Activated T-cell treated with anti-CD3 and anti-CD28 coated beads, Interleukin-2, amount 50 U/mL, for 4 hours (primary cell): ENCODE results near the gene FHIT. TPM values are rescaled to one million over a fixed set of nuclear protein-coding genes. Genes with fewer than 3 reads are reported as not detected.
A peak's percentile ranks its signal among the peaks of the same experiment; 100 is the strongest.

Experiments used
- ATAC-seq, 2 donors: fragments of 200-7000 bp; cut with Tn5 transposase; one replicate each; pipeline ENCODE4 v1.10.0; 2021
- DNase-seq: peaks from one replicate; pipeline ENCODE4 v3.0.0-alpha.2; 2020
- H3K27me3 Mint-ChIP-seq: one replicate; pipeline ENCODE4 v1.8.0; 2021; ENCODE audit warnings: low read depth, mixed read lengths
- H3K36me3 Mint-ChIP-seq: one replicate; pipeline ENCODE4 v1.8.0; 2022; ENCODE audit warnings: mixed read lengths; ENCODE audit not compliant: insufficient read depth
- H3K4me1 Mint-ChIP-seq: one replicate; pipeline ENCODE4 v1.8.0; 2021; ENCODE audit warnings: low read depth, mixed read lengths
- H3K4me3 Mint-ChIP-seq: one replicate; pipeline ENCODE4 v1.8.0; 2021; ENCODE audit warnings: mild to moderate bottlenecking, moderate library complexity, mixed read lengths
- H3K9me3 Mint-ChIP-seq: one replicate; pipeline ENCODE4 v1.8.0; 2021; ENCODE audit warnings: mixed read lengths
- total RNA-seq, 3 donors: library from RNA; stranded (reverse); gene quantifications; one replicate each; pipeline ENCODE4 v1.2.1, GENCODE V29; 2021

The FHIT gene
- total RNA-seq, 3 donors from 2014 or later = 0.66 to 5.5 (median 2.4) TPM

DNA sequence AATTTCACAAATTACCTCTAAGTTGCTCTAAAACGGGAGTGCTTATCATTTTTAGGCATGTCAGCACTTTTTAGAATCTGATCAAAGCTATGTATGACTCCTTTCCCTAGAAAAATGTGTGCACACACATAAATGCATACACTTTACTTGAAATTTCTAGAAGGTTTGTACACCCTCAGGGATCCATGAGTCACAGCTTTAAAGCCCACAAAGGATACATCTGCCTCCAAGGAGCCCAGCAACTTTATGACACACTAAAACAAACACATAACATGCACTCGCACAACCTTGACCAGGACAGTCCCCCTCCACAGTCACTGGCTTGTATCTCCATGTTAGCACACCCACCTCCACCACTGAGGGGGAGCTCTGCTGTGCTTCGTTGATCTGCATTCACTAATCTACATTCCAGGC lies 1479.5 kb downstream of the FHIT start:
- H3K9me3 Mint-ChIP-seq = no peaks in the 10 kb centered on the region

GRCh38 chr3:59769127-59769750 lies 1482.0 kb downstream of the FHIT start:
- Mint-ChIP-seq H3K4me1 (peaks cover 28% of the 10 kb centered on the region), H3K9me3 (no peaks in the 10 kb centered on the region)

More for the DNA sequence above, 1479.5 kb downstream of the FHIT start:
- Mint-ChIP-seq H3K27me3 (no peaks in the 10 kb centered on the region), H3K36me3 (no peaks in the 10 kb centered on the region), H3K4me3 (no peak overlapping the region), H3K4me1 (peaks cover 42% of the 10 kb centered on the region)
- DNase-seq (no peak), ATAC-seq (peak in 1 of 2 donors; percentile 53)

DNA sequence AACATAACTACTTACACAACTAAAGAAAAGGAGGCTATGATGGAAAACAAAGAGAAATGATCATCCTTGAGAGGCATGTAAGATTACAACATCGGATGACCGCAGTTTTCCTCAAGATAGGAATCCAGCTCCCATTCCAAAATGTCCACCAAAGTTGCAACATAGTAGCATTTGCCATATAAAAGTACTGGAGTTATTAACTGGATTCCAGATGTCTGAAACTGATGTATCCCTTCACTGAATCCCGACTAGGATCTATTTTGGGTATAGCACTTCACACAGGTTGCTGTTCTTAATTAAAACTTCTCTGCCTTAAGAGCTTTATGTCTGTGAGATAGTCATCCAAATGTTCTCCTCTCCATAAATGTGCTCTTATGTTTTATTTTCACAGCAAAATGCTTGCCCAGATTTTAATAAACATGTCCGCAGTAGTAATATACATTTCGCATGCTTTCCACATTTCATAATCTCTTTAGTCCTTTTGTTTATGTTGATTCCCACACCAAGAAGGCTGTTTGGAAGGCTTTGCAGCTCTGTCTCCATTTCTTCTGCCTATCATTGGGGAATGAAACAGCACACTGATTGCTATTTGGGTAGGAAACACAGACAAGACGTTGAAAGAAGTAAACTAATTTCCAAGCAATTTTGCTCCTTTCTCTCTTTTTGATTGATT lies 1484.9 kb downstream of the FHIT start:
- Mint-ChIP-seq H3K4me3 (no peak overlapping the region), H3K27me3 (no peaks in the 10 kb centered on the region), H3K36me3 (no peaks in the 10 kb centered on the region), H3K9me3 (no peaks in the 10 kb centered on the region), H3K4me1 (peaks cover 26% of the 10 kb centered on the region)
- DNase-seq (no peak), ATAC-seq (no peak)

More at GRCh38 chr3:59769127-59769750, 1482.0 kb downstream of the FHIT start:
- no peak for ATAC-seq
- Mint-ChIP-seq H3K36me3 (no peaks in the 10 kb centered on the region), H3K27me3 (no peaks in the 10 kb centered on the region), H3K4me3 (no peak overlapping the region)
- DNase-seq = no peak

- H3K4me1 Mint-ChIP-seq = peaks cover 37% of the 10 kb centered on the region
These were observed 1487.1 kb downstream of the FHIT start for GRCh38 chr3:59764171-59764570.

DNA sequence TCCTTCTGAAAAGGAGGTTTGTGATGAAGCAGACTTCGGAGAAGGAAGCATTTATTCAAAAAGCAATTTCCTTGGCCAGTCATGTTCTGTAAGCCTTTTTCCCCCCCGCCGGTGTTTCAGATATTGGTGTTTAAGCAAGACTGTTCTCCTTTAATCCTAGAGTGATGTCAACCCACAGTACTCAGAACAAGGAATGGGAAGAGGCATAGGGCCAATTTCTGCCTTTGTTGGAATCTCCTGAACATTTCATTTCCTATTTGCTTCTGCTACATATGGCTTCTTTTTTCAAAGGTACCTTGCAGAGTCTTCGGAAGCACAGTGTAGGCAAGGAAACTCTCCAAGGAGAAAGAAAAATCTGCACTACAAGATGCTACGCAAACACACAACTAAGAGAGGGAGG lies 1488.3 kb downstream of the FHIT start:
- Mint-ChIP-seq H3K4me1 (peaks cover 48% of the 10 kb centered on the region), H3K27me3 (no peaks in the 10 kb centered on the region), H3K9me3 (no peaks in the 10 kb centered on the region), H3K36me3 (no peaks in the 10 kb centered on the region), H3K4me3 (no peak overlapping the region)
- no peak for DNase-seq
- no peak for ATAC-seq

More at GRCh38 chr3:59764171-59764570, 1487.1 kb downstream of the FHIT start:
- Mint-ChIP-seq H3K27me3 (no peaks in the 10 kb centered on the region), H3K36me3 (no peaks in the 10 kb centered on the region), H3K9me3 (no peaks in the 10 kb centered on the region), H3K4me3 (no peak overlapping the region)
- ATAC-seq (no peak), DNase-seq (no peak)

GRCh38 chr3:59759298-59760031 lies 1491.8 kb downstream of the FHIT start:
- no peaks in the 10 kb centered on the region for H3K27me3 Mint-ChIP-seq
- H3K4me1 Mint-ChIP-seq = peaks cover 76% of the 10 kb centered on the region
- H3K4me3 Mint-ChIP-seq = no peak overlapping the region
- ATAC-seq = peak; percentile 40 to 77
- no peak for DNase-seq
- no peaks in the 10 kb centered on the region for H3K9me3 Mint-ChIP-seq
- peaks cover 3% of the 10 kb centered on the region for H3K36me3 Mint-ChIP-seq

GRCh38 chr3:59758672-59759071 lies 1492.6 kb downstream of the FHIT start:
- Mint-ChIP-seq H3K4me1 (peaks cover 82% of the 10 kb centered on the region), H3K36me3 (peaks cover 3% of the 10 kb centered on the region), H3K27me3 (no peaks in the 10 kb centered on the region), H3K9me3 (no peaks in the 10 kb centered on the region), H3K4me3 (no peak overlapping the region)
- DNase-seq = no peak
- no peak for ATAC-seq

DNA sequence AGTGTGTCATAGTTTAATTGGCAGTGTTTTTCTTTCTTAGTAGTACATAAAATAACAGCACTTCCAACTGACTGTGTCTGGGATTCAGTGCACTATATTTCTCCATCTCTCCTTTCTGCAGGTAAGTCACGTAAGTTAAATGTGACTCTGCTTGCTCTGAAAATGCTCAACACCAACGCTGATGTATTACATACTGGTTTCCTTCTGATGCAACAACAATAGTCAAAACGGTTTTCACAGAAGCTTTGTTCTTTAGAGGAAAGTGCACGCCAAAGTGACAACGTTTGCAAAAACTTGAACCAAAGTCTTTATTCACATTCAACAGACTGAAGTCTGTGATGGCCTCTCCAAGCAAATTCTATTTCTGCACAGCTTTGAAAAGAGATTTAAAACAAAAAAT lies 1494.3 kb downstream of the FHIT start:
- no peaks in the 10 kb centered on the region for H3K27me3 Mint-ChIP-seq
- DNase-seq = no peak
- peaks cover 5% of the 10 kb centered on the region for H3K9me3 Mint-ChIP-seq
- no peak overlapping the region for H3K4me3 Mint-ChIP-seq
- peaks cover 79% of the 10 kb centered on the region for H3K4me1 Mint-ChIP-seq
- ATAC-seq = no peak
- H3K36me3 Mint-ChIP-seq = peaks cover 8% of the 10 kb centered on the region

DNA sequence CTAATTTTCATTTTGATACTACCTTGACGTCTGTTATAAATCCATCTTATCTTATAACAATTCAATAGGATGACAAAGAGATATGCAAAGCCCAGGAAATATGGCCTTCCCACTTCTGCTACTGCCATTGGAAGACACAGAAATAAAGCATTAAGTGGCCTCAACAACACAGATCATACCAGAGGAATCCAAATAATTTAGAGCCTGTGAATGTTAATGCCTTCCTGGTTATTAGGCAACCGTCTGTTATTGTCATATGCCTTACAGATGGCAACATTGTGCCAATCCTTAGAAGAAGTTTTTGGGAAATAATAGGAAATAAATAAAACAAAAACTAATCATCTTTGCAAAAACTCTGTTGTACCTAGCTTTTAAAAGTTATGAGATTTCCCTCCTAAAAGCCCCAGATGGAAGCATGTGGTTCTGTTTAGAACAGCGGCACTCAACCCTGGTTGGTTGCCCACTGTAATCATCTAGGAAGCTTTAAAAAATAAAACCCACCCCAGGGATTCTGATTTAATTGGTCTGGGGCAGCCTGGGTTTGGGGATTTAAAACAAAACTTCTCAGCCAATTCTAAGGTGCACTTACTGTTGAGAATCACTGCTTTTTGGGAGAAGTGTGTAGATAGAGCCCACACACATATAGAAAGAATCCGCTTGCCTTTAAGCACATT lies 1496.7 kb downstream of the FHIT start:
- Mint-ChIP-seq H3K27me3 (no peaks in the 10 kb centered on the region), H3K36me3 (peaks cover 11% of the 10 kb centered on the region), H3K9me3 (peaks cover 5% of the 10 kb centered on the region), H3K4me3 (no peak overlapping the region), H3K4me1 (peaks cover 66% of the 10 kb centered on the region)
- DNase-seq (no peak), ATAC-seq (no peak)

DNA sequence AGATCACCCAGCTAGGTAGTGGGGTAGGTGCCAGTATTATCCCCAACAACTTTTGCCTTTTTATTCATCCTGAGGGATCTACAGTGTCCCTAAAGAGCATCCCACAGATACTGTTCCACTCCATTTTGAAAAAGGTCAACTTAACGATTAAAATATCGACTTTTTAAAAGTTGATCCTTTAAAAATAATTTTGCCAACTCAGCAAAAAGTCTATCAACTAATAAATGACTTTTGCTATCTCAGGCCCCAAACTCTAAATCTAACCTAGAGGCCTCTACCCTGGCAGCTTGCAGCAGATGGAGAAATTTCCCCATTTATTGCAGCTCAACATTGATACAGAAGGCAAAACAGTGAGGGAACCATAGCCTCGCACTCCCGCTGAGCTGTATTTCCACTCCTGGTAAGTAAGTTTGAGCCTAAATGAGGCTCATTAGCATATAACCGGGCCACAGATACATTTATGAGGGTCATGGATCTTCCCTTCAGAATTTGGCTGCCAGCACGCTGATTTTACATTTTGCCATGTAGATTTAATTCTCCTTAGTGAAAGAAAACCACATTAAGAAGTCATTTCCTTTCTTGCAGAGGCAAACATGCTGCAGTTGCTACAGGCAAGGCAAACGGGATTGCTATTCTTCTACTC lies 1497.3 kb downstream of the FHIT start:
- no peak for ATAC-seq
- no peaks in the 10 kb centered on the region for H3K27me3 Mint-ChIP-seq

GRCh38 chr3:59752925-59753324 lies 1498.3 kb downstream of the FHIT start:
- Mint-ChIP-seq H3K4me1 (peaks cover 51% of the 10 kb centered on the region), H3K9me3 (peaks cover 5% of the 10 kb centered on the region), H3K27me3 (no peaks in the 10 kb centered on the region), H3K36me3 (peaks cover 23% of the 10 kb centered on the region), H3K4me3 (no peak overlapping the region)
- no peak for DNase-seq
- ATAC-seq = peak in 1 of 2 donors; percentile 43

More for the DNA sequence above, 1497.3 kb downstream of the FHIT start:
- peaks cover 5% of the 10 kb centered on the region for H3K9me3 Mint-ChIP-seq
- no peak for DNase-seq
- peaks cover 16% of the 10 kb centered on the region for H3K36me3 Mint-ChIP-seq
- no peak overlapping the region for H3K4me3 Mint-ChIP-seq
- H3K4me1 Mint-ChIP-seq = peaks cover 60% of the 10 kb centered on the region

GRCh38 chr3:59751606-59752005 lies 1499.6 kb downstream of the FHIT start:
- Mint-ChIP-seq H3K9me3 (peaks cover 11% of the 10 kb centered on the region), H3K36me3 (peaks cover 29% of the 10 kb centered on the region), H3K4me1 (peaks cover 41% of the 10 kb centered on the region), H3K27me3 (no peaks in the 10 kb centered on the region), H3K4me3 (no peak overlapping the region)
- ATAC-seq (no peak), DNase-seq (no peak)

DNA sequence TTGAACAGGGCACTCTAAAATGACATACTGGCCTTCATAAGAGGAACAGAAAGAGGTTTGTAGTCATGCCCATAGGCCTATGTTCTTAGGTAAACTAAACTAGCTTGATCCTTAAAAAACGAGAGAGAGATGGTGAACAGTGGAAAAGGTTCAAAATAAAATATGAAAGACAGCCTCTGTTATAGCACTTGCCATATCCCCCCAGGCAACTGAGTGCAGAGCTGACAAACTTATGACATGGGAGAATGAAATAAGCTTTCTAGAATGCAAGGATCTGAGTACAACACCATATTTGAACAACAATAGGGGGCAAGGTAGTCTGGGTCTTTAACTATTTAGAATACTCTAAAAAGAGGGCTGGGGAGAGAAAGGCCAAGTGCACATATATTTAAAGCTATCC lies 1500.9 kb downstream of the FHIT start:
- Mint-ChIP-seq H3K4me1 (peaks cover 31% of the 10 kb centered on the region), H3K4me3 (no peak overlapping the region), H3K9me3 (peaks cover 11% of the 10 kb centered on the region), H3K27me3 (no peaks in the 10 kb centered on the region), H3K36me3 (peaks cover 30% of the 10 kb centered on the region)
- DNase-seq = no peak
- no peak for ATAC-seq

DNA sequence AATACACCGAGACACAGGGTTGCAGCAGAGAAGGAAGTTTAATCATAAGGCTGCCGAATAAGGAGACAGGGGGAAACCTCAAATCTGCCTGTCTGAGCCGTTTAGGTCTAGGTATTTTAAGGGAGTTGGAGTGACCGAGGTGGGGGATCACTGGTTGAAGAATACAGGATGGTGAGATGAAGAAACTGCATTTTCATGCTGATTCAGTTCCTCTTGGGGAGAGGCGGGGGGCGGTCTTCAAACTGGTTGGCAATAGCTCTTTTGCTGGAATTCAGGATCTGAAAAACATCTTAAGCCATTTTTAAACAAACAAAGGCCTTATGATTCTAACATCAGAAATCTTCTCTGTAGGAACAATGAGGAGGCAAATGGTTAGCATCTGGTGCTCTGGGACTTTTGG lies 1502.0 kb downstream of the FHIT start:
- no peak for ATAC-seq
- Mint-ChIP-seq H3K4me1 (peaks cover 22% of the 10 kb centered on the region), H3K9me3 (peaks cover 11% of the 10 kb centered on the region), H3K36me3 (peaks cover 30% of the 10 kb centered on the region), H3K27me3 (no peaks in the 10 kb centered on the region), H3K4me3 (no peak overlapping the region)
- no peak for DNase-seq
